Ishikawa (cell line): ENCODE measurements around the gene LRBA.

Source experiments
- CEBPB ChIP-seq: IDR thresholded peaks from 2 replicates; pipeline ENCODE4 v1.6.1; 2012
- CREB1 ChIP-seq: IDR thresholded peaks from 2 replicates; pipeline ENCODE4 v1.6.1; 2012; ENCODE audit warnings: low read depth
- EGR1 ChIP-seq: IDR thresholded peaks from 2 replicates; pipeline ENCODE4 v1.6.1; 2012
- EP300 ChIP-seq: IDR thresholded peaks from 2 replicates; pipeline ENCODE4 v1.6.1; 2012; ENCODE audit warnings: borderline replicate concordance
- FOXM1 ChIP-seq: IDR thresholded peaks from 2 replicates; pipeline ENCODE4 v1.6.1; 2012; ENCODE audit warnings: low read depth, borderline replicate concordance
- NFIC ChIP-seq: IDR thresholded peaks from 2 replicates; pipeline ENCODE4 v1.6.1; 2012
- RAD21 ChIP-seq: IDR thresholded peaks from 2 replicates; pipeline ENCODE4 v1.6.1; 2012; ENCODE audit warnings: low read depth
- REST ChIP-seq: IDR thresholded peaks from 2 replicates; pipeline ENCODE4 v1.6.1; 2012; ENCODE audit warnings: low read depth, mild to moderate bottlenecking
- TAF1 ChIP-seq: IDR thresholded peaks from 2 replicates; pipeline ENCODE4 v1.6.1; 2012; ENCODE audit warnings: low read depth, mild to moderate bottlenecking
- TCF12 ChIP-seq: IDR thresholded peaks from 2 replicates; pipeline ENCODE4 v1.6.1; 2012; ENCODE audit warnings: low read depth
- TEAD4 ChIP-seq: IDR thresholded peaks from 2 replicates; pipeline ENCODE4 v1.6.1; 2012
- USF1 ChIP-seq: IDR thresholded peaks from 2 replicates; pipeline ENCODE4 v1.6.1; 2012
- YY1 ChIP-seq: IDR thresholded peaks from 2 replicates; pipeline ENCODE4 v1.6.1; 2012; ENCODE audit warnings: low read depth
- ZBTB7A ChIP-seq: IDR thresholded peaks from 2 replicates; pipeline ENCODE4 v1.6.1; 2012; ENCODE audit warnings: low read depth
- TF ChIP-seq, protein P1 (sequence below): IDR thresholded peaks from 2 replicates; pipeline ENCODE4 v1.6.1; 2012

LRBA gene

GRCh38 chr4:150219841-150220240 is 795.2 kb downstream of the LRBA start:
- TF ChIP-seq ZBTB7A (no peak), FOXM1 (no peak), TEAD4 (no peak), YY1 (no peak), EP300 (no peak), CREB1 (no peak), REST (no peak), EGR1 (no peak)
- TF ChIP-seq, protein P1, sequence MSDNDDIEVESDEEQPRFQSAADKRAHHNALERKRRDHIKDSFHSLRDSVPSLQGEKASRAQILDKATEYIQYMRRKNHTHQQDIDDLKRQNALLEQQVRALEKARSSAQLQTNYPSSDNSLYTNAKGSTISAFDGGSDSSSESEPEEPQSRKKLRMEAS, result no peak

- no peak for TF ChIP-seq FOXM1
- no peak for TF ChIP-seq EGR1
- TF ChIP-seq USF1, result no peak
- TF ChIP-seq EP300, result no peak
- TF ChIP-seq TCF12, result no peak
- TF ChIP-seq RAD21, result no peak
- TF ChIP-seq TEAD4, result no peak
- TF ChIP-seq, protein P1, result no peak
- TF ChIP-seq TAF1, result no peak
- no peak for TF ChIP-seq REST
- no peak for TF ChIP-seq NFIC
- TF ChIP-seq YY1, result no peak
- TF ChIP-seq CEBPB, result no peak
- TF ChIP-seq CREB1, result no peak
- TF ChIP-seq ZBTB7A, result no peak
These were observed 796.6 kb downstream of the LRBA start for GRCh38 chr4:150218447-150218846.

- no peak for TF ChIP-seq RAD21
- no peak for TF ChIP-seq ZBTB7A
- TF ChIP-seq TEAD4, result no peak
- TF ChIP-seq EGR1, result no peak
- TF ChIP-seq NFIC, result no peak
- TF ChIP-seq, protein P1, result no peak
- no peak for TF ChIP-seq TAF1
These were observed 797.3 kb downstream of the LRBA start for GRCh38 chr4:150217808-150218207.

DNA sequence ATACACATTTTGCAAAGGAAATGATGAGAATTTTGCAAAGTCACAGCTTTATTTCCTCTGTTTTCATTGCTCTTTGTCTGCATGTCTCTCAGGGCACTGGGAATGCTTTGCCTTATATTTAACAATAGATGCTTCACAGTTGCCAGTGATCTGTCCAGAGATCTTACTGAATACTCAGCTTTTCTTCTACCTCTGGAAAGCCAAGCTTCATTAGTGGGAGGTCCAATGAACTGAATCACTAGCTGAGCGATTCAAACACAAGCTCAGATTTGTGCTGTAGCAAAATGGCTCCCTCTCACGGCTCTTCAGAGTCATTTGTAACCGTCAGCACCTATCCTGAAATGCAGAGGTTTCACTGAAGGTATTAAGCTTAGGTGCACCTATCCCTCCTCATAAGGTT is 797.9 kb downstream of the LRBA start:
- TF ChIP-seq TAF1, result no peak
- peak; percentile 48 for TF ChIP-seq RAD21

DNA sequence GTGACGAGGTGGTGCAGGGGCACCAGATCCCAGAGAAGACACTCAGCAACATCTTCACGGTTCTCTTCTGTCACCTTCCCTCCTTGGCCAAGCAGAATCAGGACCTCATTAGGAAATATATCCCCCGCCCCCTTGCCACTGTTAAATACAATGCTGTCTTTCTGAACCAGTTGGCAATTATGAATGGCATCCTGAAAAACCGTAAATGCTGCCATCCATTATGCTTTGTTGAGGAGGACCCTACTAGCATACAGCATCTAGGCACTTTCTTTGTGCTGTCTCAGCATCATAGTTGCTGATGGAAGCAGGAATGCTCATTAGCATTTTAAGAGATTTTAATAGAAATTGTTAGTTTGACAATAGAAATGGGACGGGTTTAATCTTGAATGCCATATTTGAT is 798.4 kb downstream of the LRBA start:
- no peak for TF ChIP-seq NFIC
- no peak for TF ChIP-seq TEAD4
- TF ChIP-seq EGR1, result no peak
- TF ChIP-seq RAD21, result no peak
- TF ChIP-seq, protein P1, result no peak
- TF ChIP-seq CEBPB, result no peak
- TF ChIP-seq EP300, result no peak
- no peak for TF ChIP-seq TAF1
- TF ChIP-seq REST, result no peak
- no peak for TF ChIP-seq TCF12
- no peak for TF ChIP-seq USF1
- TF ChIP-seq FOXM1, result no peak
- TF ChIP-seq CREB1, result no peak
- TF ChIP-seq YY1, result no peak
- TF ChIP-seq ZBTB7A, result no peak
